Stromal cell of bone marrow (primary cell): Measurements from ENCODE around the gene FTCDNL1.

Experiments used
- DNase-seq: peaks from one replicate; pipeline ENCODE4 v3.0.0-alpha.2; 2012; ENCODE audit warnings: low read depth

Gene FTCDNL1

DNA sequence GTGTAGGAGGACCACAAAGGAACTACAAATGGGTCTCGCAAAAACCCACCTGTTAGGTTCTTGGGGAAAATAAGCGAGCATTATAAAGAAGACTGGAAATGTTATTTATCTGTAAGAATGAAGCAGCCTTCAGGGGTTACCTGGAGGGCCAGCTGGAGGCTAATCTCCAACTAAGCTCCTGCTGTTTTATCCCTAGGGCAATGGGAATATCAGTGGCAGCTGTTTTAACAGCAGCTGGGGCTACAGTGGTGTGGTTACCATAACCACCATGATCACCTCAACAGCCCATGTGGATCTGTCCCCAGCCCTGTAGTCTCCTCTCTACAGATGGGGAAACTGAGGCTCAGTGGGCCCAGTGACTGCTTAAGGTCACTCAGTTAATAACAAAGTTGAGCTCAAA is 108.1 kb downstream of the FTCDNL1 start:
- DNase-seq, result no peak

DNA sequence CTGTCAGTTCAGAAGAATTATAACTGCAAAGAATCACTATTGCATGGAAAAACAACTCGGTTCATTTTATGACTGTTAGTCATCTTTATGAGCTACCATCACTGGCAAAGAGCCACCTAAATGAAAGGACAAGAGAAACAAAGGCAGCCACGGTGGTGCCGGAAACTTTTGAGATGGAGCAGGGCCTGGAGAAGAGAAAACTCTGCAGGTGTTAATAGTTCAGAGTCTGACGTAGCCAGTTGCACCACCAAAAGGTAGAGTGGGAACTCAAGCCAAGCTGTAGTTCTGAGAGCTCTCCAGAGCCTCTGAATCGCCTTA is 110.9 kb downstream of the FTCDNL1 start:
- no peak for DNase-seq

DNA sequence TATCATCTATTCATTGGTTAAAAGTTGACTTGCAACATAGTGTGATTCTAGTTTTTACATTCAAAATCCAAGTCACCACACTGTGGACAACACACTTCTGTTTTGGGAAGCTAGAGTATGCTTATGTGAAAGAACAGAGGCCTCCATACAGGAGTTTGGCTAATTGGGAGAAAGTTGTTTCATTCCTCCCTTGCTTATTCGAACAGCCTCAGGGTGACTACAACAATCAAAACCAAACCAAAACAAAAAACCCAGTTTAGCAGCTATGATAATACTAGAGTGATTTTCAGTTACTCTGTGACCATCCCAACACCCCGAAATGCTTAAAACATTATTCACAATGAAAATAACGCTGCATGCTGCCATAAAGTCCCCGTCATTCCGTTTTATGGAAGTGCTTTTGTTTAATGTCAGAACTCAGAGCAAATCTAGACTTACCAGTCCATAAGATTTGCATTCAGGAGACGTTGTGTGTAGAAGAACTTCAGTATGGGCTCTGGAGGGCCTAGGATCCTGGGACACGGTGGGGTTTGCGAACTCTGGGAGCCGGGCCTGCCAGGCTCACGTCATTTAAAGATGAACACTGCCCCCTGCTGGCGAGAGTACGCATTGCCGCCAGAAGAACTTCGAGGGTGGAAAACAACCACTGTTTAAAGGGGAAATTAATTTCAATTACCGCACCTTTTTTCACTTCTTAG is 111.4 kb downstream of the FTCDNL1 start:
- peak; percentile 31 for DNase-seq

DNA sequence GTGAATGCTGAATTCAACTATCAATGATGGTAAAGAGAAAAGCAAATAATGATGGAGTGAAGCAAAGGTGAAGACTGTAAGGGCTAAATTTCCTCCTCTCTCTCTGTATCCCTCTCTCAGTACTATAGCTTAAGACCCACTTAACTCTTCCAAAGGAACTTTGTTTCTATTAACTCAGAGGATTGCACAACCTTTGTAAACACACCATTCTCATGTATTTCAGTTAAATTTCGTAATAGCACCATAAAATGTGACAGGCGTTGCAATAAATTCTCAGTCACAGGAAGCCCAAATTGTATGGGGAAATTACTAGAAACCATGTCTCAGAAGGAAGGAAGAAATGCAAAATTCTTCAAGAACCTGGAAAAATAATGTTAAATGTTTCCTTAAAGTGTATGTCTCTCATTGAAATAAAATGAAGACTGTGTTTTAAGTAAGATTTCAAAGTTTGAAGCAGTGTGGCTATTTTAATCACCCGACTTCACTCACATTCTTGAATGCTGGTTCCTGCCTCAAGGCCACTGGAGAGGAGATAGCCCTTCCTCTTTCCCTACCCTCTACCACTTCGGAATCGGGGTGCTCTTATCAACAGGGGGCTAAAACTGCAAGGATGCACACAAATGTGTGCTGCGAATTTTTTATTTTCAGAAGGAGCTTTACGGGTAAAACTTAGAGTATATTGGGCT is 112.1 kb downstream of the FTCDNL1 start:
- DNase-seq, result peak; percentile 56

DNA sequence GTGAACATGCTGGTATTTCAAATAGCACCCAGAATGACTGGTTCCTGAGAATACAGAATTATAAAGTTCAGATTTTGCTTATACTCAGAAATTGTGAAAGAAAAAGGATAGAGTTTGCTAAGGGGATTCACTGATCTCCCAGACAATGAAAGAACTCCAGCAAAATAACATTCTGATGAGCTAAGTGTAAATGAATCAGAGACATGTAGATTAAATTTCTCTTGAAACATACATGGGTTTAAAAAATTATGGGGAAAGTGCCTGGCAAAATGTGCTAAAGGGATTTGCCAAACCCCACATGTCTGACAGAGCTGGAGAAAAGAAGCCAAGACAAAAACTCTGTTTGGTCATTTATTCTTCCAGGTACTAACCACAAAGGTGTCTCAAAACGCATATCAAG is 116.3 kb downstream of the FTCDNL1 start:
- DNase-seq, result peak; percentile 21

DNA sequence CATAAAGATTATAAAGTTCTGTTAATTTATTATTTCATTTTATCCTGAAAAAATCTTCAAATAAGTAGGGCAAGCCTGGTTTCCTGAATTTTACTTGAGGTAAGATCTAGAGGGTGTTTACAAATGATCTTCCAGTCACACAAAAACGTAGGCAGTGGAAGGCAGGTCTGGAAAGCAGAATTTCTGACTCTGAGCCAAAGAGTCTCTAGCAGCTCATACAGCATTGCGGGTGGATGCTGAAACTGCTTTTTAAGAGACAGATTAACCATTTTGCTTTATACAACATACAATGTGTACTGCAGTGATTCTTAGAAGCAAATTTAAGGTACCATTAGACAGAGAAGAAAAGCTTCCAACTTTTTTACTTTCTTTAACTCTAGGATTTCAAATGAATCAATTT is 117.0 kb downstream of the FTCDNL1 start:
- no peak for DNase-seq

DNA sequence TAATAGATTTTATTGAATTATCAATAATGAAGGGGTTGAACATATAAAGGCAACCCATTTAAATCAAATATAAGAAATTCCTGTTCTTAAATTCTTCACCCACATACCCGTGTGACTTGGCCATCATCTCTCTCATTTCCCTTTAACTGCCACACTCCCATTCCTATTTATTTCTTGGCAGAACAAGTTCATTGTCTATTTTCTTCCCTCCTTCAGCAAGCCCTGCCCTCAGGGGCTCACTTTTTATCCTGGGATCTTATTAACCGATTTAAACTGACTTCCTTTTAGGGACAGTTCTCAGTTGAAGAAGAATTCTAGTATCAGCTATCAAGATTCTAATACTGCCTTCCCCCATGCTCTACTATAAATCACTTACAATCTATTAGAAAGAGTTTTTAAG is 123.2 kb downstream of the FTCDNL1 start:
- no peak for DNase-seq

DNA sequence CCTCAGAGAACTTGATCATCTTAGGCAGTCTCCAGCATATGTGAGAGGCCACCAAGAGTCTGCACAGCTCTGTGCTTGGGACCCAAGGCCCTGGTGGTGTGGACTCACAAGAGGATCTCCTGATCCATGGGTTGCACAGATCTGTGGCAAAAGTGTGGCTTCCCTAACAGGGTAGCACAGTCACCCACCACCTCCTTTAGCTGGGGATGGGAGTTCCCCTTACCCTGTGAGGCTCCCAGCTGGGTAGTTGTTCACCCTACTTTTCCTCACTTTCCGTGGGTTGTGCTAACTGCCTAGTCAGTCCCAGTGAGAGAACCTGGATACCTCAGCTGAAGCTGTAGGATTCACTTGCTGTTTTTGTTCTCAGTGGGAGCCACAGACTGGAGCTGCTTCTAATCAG is 123.7 kb downstream of the FTCDNL1 start:
- no peak for DNase-seq

DNA sequence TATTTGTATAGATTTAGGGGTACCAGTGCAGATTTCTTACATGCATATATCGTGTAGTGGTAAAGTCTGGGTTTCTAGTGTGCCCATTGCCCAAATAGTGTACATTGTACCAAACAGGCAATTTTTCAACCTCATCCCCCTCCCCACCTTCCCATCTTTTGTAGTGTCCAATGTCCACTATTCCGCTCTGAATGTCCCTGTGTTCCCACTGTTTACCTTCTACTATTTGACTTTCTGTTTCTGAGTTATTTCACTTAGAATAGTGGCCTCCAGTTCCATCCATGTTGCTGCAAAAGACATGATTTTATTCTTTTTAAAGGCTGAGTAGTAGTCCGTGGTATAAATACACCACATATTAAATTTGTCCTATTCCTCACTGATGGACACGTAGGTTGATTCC is 132.9 kb downstream of the FTCDNL1 start:
- no peak for DNase-seq

DNA sequence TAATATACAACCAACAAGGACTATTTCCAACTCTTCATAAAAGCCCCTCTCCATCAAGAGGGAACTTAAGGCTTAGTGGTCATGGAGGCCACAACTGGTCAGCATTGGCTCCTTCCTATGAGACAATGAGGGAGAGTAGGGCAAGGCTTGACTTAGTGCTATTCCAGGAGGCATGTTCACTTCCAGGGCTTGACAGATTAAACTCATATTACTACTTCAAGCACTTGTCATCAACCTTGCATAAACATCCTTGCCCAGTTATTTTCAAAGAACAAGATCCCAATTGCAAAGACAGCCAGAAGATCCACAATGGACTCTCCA is 133.4 kb downstream of the FTCDNL1 start:
- no peak for DNase-seq

DNA sequence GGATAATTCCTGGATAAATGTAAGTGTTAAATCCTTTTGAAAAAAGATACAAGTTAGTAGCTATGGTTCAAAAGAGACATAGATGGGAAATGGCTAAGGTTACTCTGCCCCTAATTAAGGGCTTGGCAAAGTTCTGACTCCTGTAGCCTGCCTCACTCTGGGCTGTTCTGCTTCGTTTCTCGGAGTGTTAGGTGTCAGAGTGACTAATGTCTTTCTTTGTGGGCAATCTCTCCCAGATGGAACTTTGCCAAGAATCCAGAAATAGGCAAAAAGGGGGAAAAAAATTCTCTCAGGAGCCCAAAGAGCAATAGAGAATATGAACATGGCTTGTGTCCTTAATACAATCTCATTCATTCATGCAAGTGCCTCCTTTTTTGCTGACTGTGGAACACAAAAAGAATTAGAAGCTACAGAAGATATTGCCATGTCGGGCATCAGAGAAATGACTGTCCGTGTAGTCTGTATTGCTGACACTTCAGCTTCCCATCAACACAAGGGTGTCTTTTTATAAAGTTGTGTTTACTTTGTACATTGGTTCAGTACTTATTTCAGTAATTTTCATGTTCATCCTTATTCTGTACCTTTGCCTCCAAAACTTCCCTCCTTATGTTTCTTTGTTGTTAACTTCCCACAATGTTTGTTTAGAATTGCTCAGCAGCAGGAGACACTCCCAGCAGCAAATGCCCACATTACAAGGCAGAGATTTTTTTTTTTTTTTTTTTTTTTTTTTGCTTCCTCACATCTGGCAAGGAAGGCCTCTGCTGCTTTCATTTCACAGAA is 134.0 kb downstream of the FTCDNL1 start:
- no peak for DNase-seq

DNA sequence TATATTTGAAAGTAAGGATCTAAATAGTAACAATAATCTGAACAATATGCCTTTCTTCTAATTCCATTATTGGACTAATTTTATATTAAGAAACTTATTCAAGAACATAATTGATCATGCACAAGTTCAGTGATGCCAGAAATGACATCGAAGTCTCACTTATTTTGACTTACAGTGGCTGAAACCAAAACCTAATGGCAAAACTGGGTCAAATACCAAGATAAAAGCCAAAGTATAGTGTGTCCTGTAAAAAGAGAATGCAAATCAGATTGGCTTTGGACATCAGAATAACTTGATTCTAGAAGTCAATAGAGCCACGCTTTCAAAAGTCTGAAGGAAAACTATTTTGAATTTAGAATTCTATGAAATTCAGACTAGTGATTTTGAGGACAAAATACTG is 137.2 kb downstream of the FTCDNL1 start:
- no peak for DNase-seq

DNA sequence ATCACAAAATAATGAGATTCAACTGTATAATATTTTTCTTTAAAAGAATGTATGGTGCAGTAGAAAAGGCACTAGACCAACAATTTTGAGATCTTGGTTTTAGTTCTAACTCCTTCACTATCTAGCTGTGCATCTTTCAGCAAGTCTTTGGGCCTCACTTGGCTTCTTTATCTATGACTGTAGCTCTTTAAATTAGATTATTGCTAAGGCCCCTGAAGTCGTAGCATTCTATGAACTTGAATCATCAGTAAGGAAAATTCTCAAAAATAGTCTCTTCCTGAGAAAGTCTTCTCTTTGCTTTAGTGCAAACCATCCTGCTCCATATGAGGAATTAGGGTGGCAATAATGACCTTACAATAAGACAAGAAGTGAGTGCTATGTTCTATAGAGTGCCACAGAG is 140.4 kb downstream of the FTCDNL1 start:
- peak; percentile 6 for DNase-seq
